Endothelial cell of umbilical vein (primary cell): ENCODE data around the gene MAP4K2.

Experiments used
- CTCF ChIP-seq, 2 donors: IDR thresholded peaks; 1 replicate in 1 of 2; 2 replicates in 1 of 2; pipeline ENCODE4 v1.5.1; 2011; ENCODE audit warnings: low read length in 2 of 2, mild to moderate bottlenecking in 2 of 2, moderate library complexity in 2 of 2, control low read depth in 1 of 2, inconsistent platforms in 1 of 2, low read depth in 1 of 2; ENCODE audit not compliant: insufficient read depth in 1 of 2; ENCODE audit errors: extremely low read depth in 1 of 2
- EZH2 ChIP-seq: IDR thresholded peaks from 2 replicates; pipeline ENCODE4 v1.6.1; 2012; ENCODE audit warnings: borderline replicate concordance, low read depth, mild to moderate bottlenecking, moderate library complexity, low read length, inconsistent platforms; ENCODE audit not compliant: severe bottlenecking
- JUN ChIP-seq: IDR thresholded peaks from 2 replicates; pipeline ENCODE4 v1.6.1; 2011; ENCODE audit warnings: borderline replicate concordance, low read depth; ENCODE audit not compliant: insufficient read length, insufficient read depth
- MAX ChIP-seq: IDR thresholded peaks from 2 replicates; pipeline ENCODE4 v1.6.1; 2011; ENCODE audit not compliant: insufficient read depth, insufficient read length
- POLR2A ChIP-seq: IDR thresholded peaks from 2 replicates; pipeline ENCODE4 v1.6.1; 2012; ENCODE audit warnings: low read depth, mild to moderate bottlenecking, control low read depth, low read length
- POLR2AphosphoS5 ChIP-seq: IDR thresholded peaks from 2 replicates; pipeline ENCODE4 v1.6.1; 2012; ENCODE audit warnings: low read depth, mild to moderate bottlenecking, control low read depth, low read length, moderate library complexity; ENCODE audit not compliant: insufficient read depth

GRCh38 chr11:64741375-64742086, 61.5 kb downstream of the MAP4K2 start:
- TF ChIP-seq MAX (no peak), POLR2A (no peak), CTCF (IDR thresholded peaks at IDR 0.05; ENCODE audit: extremely low read depth in 1 of 2, insufficient read depth in 1 of 2, low read depth in 1 of 2, low read length in 2 of 2) (no peak), POLR2AphosphoS5 (no peak), EZH2 (no peak), JUN (no peak)
